NCI-H2029 treated with DMSO at 0.1 percent for 48 hours (cell line): ENCODE results near the gene HOXD10.

Source experiments
- DNase-seq: peaks from one replicate; lab custom pipeline; 2025; lab: John Stamatoyannopoulos, UW

HOXD10 gene

GRCh38 chr2:176107731-176108181, 8.8 kb upstream of the HOXD10 start:
- no peak for DNase-seq

GRCh38 chr2:176109192-176109901, 7.2 kb upstream of the HOXD10 start:
- DNase-seq, result no peak

- no peak for DNase-seq
Observed at GRCh38 chr2:176109946-176110345, 6.6 kb upstream of the HOXD10 start.

- no peak for DNase-seq
Observed at GRCh38 chr2:176110415-176111308, 5.9 kb upstream of the HOXD10 start.

GRCh38 chr2:176111309-176111663, 5.3 kb upstream of the HOXD10 start:
- peak; percentile 82 for DNase-seq

- no peak for DNase-seq
Observed at GRCh38 chr2:176111846-176112374, 4.7 kb upstream of the HOXD10 start.

GRCh38 chr2:176112375-176113302, 3.9 kb upstream of the HOXD10 start:
- DNase-seq, result no peak

GRCh38 chr2:176114120-176114929, 2.3 kb upstream of the HOXD10 start:
- DNase-seq, result peak; percentile 85

- DNase-seq, result no peak
Observed at GRCh38 chr2:176114930-176115625, 1.5 kb upstream of the HOXD10 start.

- DNase-seq, result no peak
Observed at GRCh38 chr2:176117162-176117822, 714 bp downstream of the HOXD10 start.

GRCh38 chr2:176117823-176118371, 1.3 kb downstream of the HOXD10 start:
- DNase-seq, result no peak

- peak; percentile 64 for DNase-seq
Observed at GRCh38 chr2:176118601-176119339, 2.2 kb downstream of the HOXD10 start.

GRCh38 chr2:176120364-176121189, 4.0 kb downstream of the HOXD10 start:
- no peak for DNase-seq

- no peak for DNase-seq
Observed at GRCh38 chr2:176121190-176122051, 4.8 kb downstream of the HOXD10 start.

GRCh38 chr2:176122052-176122682, 5.6 kb downstream of the HOXD10 start:
- DNase-seq, result no peak

- no peak for DNase-seq
Observed at GRCh38 chr2:176122683-176123410, 6.3 kb downstream of the HOXD10 start, which contains the start of gene HOXD9. HOXD9 (plus strand) TSS chr2:176122719; CDS start chr2:176122769, 50 bp downstream.
